ENCODE data around the gene PDGFB.

DNA sequence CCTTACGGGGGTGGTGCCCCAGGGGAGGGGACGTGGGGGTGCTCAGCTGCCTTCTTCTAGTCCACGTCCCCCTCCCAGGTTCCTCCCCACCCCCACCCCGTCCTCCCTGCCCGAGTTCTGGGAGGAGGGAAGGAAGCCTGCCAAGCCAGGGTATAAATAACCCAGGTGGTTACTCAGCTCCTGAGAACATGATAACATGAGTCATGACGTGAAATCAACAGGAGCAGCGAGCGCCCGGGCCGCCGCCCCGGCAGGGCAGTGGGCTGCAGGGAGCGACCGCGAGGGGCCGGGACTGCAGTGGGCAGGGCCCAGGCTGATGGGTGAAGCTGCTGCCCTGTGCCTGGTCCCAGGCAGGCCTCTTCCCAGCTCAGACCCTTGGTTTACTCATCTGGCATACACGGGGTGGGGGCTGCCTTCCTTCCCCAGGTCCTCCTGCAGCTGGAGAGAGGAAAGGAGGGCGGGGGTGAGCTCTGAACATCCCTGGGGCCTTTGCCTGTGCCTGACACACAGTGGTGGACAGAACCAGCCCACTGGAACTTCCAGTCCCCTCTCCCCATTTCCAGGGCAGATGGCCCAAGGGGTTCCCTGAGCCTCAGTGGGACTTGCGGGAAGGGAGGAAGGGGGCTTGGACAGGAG, 8.8 kb upstream of the PDGFB start:
- TF ChIP-seq, protein P1, sequence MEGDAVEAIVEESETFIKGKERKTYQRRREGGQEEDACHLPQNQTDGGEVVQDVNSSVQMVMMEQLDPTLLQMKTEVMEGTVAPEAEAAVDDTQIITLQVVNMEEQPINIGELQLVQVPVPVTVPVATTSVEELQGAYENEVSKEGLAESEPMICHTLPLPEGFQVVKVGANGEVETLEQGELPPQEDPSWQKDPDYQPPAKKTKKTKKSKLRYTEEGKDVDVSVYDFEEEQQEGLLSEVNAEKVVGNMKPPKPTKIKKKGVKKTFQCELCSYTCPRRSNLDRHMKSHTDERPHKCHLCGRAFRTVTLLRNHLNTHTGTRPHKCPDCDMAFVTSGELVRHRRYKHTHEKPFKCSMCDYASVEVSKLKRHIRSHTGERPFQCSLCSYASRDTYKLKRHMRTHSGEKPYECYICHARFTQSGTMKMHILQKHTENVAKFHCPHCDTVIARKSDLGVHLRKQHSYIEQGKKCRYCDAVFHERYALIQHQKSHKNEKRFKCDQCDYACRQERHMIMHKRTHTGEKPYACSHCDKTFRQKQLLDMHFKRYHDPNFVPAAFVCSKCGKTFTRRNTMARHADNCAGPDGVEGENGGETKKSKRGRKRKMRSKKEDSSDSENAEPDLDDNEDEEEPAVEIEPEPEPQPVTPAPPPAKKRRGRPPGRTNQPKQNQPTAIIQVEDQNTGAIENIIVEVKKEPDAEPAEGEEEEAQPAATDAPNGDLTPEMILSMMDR (conservative IDR thresholded peaks at IDR 0.05; ENCODE audit: low read depth in 2 of 2), result no peak
- TF ChIP-seq EZH2 (IDR thresholded peaks at IDR 0.05; ENCODE audit: low read depth, unreplicated experiment) (no peak), STAT1 (IDR thresholded peaks at IDR 0.05; ENCODE audit: unreplicated experiment) (no peak), CREB1 (CRISPR knock-in tag; IDR thresholded peaks at IDR 0.05; ENCODE audit: low read depth) (no peak), EZH2phosphoT487 (IDR thresholded peaks at IDR 0.05; ENCODE audit: unreplicated experiment) (no peak), POLR2AphosphoS5 (IDR thresholded peaks at IDR 0.05; ENCODE audit: low read depth) (no peak), JUNB (IDR thresholded peaks at IDR 0.05; ENCODE audit: unreplicated experiment) (no peak), ZNF114 (CRISPR knock-in tag; IDR thresholded peaks at IDR 0.05) (no peak), NANOG (IDR thresholded peaks at IDR 0.05; ENCODE audit: borderline replicate concordance) (no peak), ZNF331 (CRISPR knock-in tag; IDR thresholded peaks at IDR 0.05; ENCODE audit: low read depth) (no peak)
- TF ChIP-seq, protein P2, sequence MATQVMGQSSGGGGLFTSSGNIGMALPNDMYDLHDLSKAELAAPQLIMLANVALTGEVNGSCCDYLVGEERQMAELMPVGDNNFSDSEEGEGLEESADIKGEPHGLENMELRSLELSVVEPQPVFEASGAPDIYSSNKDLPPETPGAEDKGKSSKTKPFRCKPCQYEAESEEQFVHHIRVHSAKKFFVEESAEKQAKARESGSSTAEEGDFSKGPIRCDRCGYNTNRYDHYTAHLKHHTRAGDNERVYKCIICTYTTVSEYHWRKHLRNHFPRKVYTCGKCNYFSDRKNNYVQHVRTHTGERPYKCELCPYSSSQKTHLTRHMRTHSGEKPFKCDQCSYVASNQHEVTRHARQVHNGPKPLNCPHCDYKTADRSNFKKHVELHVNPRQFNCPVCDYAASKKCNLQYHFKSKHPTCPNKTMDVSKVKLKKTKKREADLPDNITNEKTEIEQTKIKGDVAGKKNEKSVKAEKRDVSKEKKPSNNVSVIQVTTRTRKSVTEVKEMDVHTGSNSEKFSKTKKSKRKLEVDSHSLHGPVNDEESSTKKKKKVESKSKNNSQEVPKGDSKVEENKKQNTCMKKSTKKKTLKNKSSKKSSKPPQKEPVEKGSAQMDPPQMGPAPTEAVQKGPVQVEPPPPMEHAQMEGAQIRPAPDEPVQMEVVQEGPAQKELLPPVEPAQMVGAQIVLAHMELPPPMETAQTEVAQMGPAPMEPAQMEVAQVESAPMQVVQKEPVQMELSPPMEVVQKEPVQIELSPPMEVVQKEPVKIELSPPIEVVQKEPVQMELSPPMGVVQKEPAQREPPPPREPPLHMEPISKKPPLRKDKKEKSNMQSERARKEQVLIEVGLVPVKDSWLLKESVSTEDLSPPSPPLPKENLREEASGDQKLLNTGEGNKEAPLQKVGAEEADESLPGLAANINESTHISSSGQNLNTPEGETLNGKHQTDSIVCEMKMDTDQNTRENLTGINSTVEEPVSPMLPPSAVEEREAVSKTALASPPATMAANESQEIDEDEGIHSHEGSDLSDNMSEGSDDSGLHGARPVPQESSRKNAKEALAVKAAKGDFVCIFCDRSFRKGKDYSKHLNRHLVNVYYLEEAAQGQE (IDR thresholded peaks at IDR 0.05; ENCODE audit: unreplicated experiment), result no peak
- TF ChIP-seq, protein P3, sequence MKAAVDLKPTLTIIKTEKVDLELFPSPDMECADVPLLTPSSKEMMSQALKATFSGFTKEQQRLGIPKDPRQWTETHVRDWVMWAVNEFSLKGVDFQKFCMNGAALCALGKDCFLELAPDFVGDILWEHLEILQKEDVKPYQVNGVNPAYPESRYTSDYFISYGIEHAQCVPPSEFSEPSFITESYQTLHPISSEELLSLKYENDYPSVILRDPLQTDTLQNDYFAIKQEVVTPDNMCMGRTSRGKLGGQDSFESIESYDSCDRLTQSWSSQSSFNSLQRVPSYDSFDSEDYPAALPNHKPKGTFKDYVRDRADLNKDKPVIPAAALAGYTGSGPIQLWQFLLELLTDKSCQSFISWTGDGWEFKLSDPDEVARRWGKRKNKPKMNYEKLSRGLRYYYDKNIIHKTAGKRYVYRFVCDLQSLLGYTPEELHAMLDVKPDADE (IDR thresholded peaks at IDR 0.05), result no peak

Measured in GM23338 (cell line).